Mucosa of descending colon (tissue), 3 donors: ENCODE data around the gene KLHL42. TPM values are rescaled to one million over a fixed set of nuclear protein-coding genes. Genes with fewer than 3 reads are reported as not detected.
A peak's percentile ranks its signal among the peaks of the same experiment; 100 is the strongest.

Experiments used
- ATAC-seq: fragments of 200-7000 bp; cut with Tn5 transposase; one replicate; pipeline ENCODE4 v1.9.1; 2020; ENCODE audit warnings: mild to moderate bottlenecking, moderate library complexity
- DNase-seq, 3 donors: peaks; one replicate each; pipeline ENCODE4 v3.0.0-alpha.2; 2020
- H3K36me3 ChIP-seq: fragments of 200-600 bp; one replicate; pipeline ENCODE4 v1.8.0; 2021; ENCODE audit warnings: low read depth, mild to moderate bottlenecking
- H3K4me1 ChIP-seq: fragments of 200-600 bp; one replicate; pipeline ENCODE4 v1.8.0; 2021; ENCODE audit warnings: low read depth, mild to moderate bottlenecking
- H3K4me3 ChIP-seq: fragments of 200-600 bp; one replicate; pipeline ENCODE4 v1.8.0; 2021; ENCODE audit warnings: mild to moderate bottlenecking
- H3K9me3 ChIP-seq: fragments of 200-600 bp; one replicate; pipeline ENCODE4 v1.8.0; 2021; ENCODE audit warnings: mild to moderate bottlenecking
- CTCF ChIP-seq: fragments of 200-600 bp; IDR thresholded peaks from one replicate; pipeline ENCODE4 v1.8.0; 2022; ENCODE audit warnings: antibody characterized with exemption, mild to moderate bottlenecking
- intact Hi-C, 2 donors: fragments of 100-400 bp; cut with DNase I in 1 of 2; cut with micrococcal nuclease in 1 of 2; formaldehyde crosslinking; loops; one replicate each; pipeline versions ENCODE4 v1.11.0 to v1.11.1; 2022; cut with DNase I, micrococcal nuclease
- total RNA-seq, 3 donors: library from RNA; stranded (reverse); fragmentation: NEBNext Ultra II Directional in 2 of 3; extraction: Animal tissue kit (Norgen Biotek cat#: 25700) in 2 of 3; gene quantifications; one replicate each; pipeline versions ENCODE4 v1.2.1 to v1.2.4, GENCODE V29; 2021 to 2023
- donor health status: DM: no; HTN: no; CAD: no; lungs with moderate emphysema.
- donor health status: DM: no; HTN: no; CAD: no.
- donor health status: DM: no; HTN: yes; CAD: no.

The KLHL42 gene
- total RNA-seq, 3 donors from 2014 or later = 14.4 to 48.6 (median 24.0) TPM

- Histone ChIP-seq H3K4me3 (no peak overlapping the region), H3K4me1 (peaks cover 16% of the 10 kb centered on the region), H3K36me3 (no peaks in the 10 kb centered on the region), H3K9me3 (no peaks in the 10 kb centered on the region)
- intact Hi-C loops = loop anchor here in 1 of 2 donors (5.0 kb wide), 1 partner anchor 87 kb away; no protein-coding TSS in a partner anchor
- peak; percentile 26 for ATAC-seq
- TF ChIP-seq CTCF = no peak
- no peak for DNase-seq
Measured at GRCh38 chr12:27824126-27824842, 44.3 kb downstream of the KLHL42 start.

GRCh38 chr12:27826076-27826475 is 46.0 kb downstream of the KLHL42 start:
- no peaks in the 10 kb centered on the region for H3K36me3 ChIP-seq
- TF ChIP-seq CTCF = no peak

GRCh38 chr12:27828196-27828595 is 48.2 kb downstream of the KLHL42 start:
- Histone ChIP-seq H3K4me3 (no peak overlapping the region), H3K36me3 (no peaks in the 10 kb centered on the region), H3K9me3 (no peaks in the 10 kb centered on the region), H3K4me1 (no peaks in the 10 kb centered on the region)
- no peak for DNase-seq
- no peak for TF ChIP-seq CTCF
- no peak for ATAC-seq
- intact Hi-C loops = no loop called here

More at GRCh38 chr12:27826076-27826475, 46.0 kb downstream of the KLHL42 start:
- ATAC-seq (no peak), DNase-seq (no peak)
- intact Hi-C loops = no loop called here
- Histone ChIP-seq H3K4me1 (peaks cover 9% of the 10 kb centered on the region), H3K9me3 (no peaks in the 10 kb centered on the region), H3K4me3 (no peak overlapping the region)

GRCh38 chr12:27838543-27839185 is 58.6 kb downstream of the KLHL42 start:
- ATAC-seq (no peak), DNase-seq (no peak)
- Histone ChIP-seq H3K9me3 (no peaks in the 10 kb centered on the region), H3K4me3 (no peak overlapping the region), H3K36me3 (no peaks in the 10 kb centered on the region), H3K4me1 (no peaks in the 10 kb centered on the region)
- intact Hi-C loops = no loop called here
- TF ChIP-seq CTCF = no peak

- no peak overlapping the region for H3K4me3 ChIP-seq
- DNase-seq (no peak), ATAC-seq (no peak)
- intact Hi-C loops = no loop called here
- H3K36me3 ChIP-seq = no peaks in the 10 kb centered on the region
- no peaks in the 10 kb centered on the region for H3K9me3 ChIP-seq
- no peaks in the 10 kb centered on the region for H3K4me1 ChIP-seq
- TF ChIP-seq CTCF = no peak
Measured at GRCh38 chr12:27840229-27840999, 60.4 kb downstream of the KLHL42 start.
